ENCODE measurements around the gene SP4. TPM values are rescaled to one million over a fixed set of nuclear protein-coding genes. Genes with fewer than 3 reads are reported as not detected.

SP4 gene
- polyA plus RNA-seq, 3 donors: 1.3 to 1.8 (median 1.3) TPM

DNA sequence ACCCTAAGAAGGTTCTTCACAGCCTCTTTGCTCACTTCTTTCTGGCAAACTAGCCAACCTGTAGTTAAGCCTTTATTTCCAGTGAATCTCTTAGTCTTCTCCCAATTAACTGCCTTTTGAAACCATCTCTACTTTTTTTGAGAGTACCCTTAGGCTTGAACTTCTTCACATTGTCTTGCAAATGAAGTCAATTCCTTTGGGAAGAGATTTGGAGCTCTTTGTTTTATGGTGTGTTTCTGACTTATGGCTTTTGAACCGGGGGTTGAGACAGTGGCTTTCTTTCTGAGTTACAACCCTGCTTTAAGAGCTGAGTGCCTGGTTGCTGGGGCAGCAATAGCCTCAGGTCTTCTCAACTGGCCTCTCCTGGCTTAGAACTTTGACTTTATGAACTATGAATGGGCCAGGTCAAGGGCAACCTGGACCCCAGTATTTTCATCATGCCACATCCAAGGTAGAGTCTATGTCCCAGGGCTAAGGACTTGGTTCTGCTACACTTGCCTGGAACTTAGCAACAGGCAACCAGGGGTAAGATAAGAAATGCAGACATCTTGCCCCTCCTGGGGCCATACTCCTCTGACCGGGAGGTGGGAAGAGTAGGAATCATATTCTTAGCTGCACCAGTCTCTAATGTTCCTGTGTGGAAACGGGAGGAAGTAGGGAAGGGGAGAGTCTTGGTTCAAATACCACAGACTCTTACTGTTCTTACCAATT, 53.0 kb downstream of the SP4 start:
- DNase-seq: no peak
- TF ChIP-seq, protein P1, sequence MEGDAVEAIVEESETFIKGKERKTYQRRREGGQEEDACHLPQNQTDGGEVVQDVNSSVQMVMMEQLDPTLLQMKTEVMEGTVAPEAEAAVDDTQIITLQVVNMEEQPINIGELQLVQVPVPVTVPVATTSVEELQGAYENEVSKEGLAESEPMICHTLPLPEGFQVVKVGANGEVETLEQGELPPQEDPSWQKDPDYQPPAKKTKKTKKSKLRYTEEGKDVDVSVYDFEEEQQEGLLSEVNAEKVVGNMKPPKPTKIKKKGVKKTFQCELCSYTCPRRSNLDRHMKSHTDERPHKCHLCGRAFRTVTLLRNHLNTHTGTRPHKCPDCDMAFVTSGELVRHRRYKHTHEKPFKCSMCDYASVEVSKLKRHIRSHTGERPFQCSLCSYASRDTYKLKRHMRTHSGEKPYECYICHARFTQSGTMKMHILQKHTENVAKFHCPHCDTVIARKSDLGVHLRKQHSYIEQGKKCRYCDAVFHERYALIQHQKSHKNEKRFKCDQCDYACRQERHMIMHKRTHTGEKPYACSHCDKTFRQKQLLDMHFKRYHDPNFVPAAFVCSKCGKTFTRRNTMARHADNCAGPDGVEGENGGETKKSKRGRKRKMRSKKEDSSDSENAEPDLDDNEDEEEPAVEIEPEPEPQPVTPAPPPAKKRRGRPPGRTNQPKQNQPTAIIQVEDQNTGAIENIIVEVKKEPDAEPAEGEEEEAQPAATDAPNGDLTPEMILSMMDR (IDR thresholded peaks at IDR 0.05): no peak
- H4K20me1 ChIP-seq (ENCODE audit: insufficient read depth, low read length): no peaks in the 10 kb centered on the region
- no peaks in the 10 kb centered on the region for H3K27me3 ChIP-seq (ENCODE audit: control insufficient read depth in 2 of 2, insufficient read depth in 2 of 2, low read length in 2 of 2)
- H3K9ac ChIP-seq (ENCODE audit: insufficient read depth, low read length, poor library complexity, severe bottlenecking): no peak overlapping the region
- 82% methylated on average over 1 of the region's 3 CpGs for WGBS (ENCODE audit: insufficient coverage)
- no peak overlapping the region for H2AFZ ChIP-seq (ENCODE audit: insufficient read depth, low read depth, low read length, poor library complexity, severe bottlenecking)
- intact Hi-C loops (cut with micrococcal nuclease): no loop called here
- no peaks in the 10 kb centered on the region for H3K4me1 ChIP-seq (ENCODE audit: control insufficient read depth in 1 of 2, insufficient read depth in 2 of 2, low read length in 2 of 2)
- no peak overlapping the region for H3K27ac ChIP-seq (ENCODE audit: low read depth in 1 of 2, low read length in 2 of 2)
- Mint-ChIP-seq H3K4me3 (no peak overlapping the region), H3K4me1 (no peaks in the 10 kb centered on the region), H3K27me3 (ENCODE audit: low read depth in 3 of 3) (no peaks in the 10 kb centered on the region), H3K36me3 (peaks cover 41 to 44% of the 10 kb centered on the region in 2 donors), H3K27ac (peak overlapping the region in 1 of 7 donors; percentile 53), H3K9me3 (peaks cover 0 to 3% (median 0%) of the 10 kb centered on the region in 7 donors)
- H3K4me3 ChIP-seq (replicated peaks in 1 of 3; ENCODE audit: low read depth in 2 of 3, low read length in 3 of 3): no peak overlapping the region
- H3K4me2 ChIP-seq (replicated peaks; ENCODE audit: extremely low read depth, low read length, poor library complexity, severe bottlenecking): no peak overlapping the region
- peaks cover 9 to 37% of the 10 kb centered on the region in 2 donors for H3K36me3 ChIP-seq (replicated peaks in 1 of 2; ENCODE audit: control insufficient read depth in 1 of 2, insufficient read depth in 2 of 2, low read length in 2 of 2)
- no peaks in the 10 kb centered on the region for H3K79me2 ChIP-seq (ENCODE audit: insufficient read depth, low read length)
- H3K9me3 ChIP-seq (replicated peaks in 1 of 2; ENCODE audit: control insufficient read depth in 1 of 2, insufficient read depth in 1 of 2, low read length in 2 of 2): no peaks in the 10 kb centered on the region

DNA sequence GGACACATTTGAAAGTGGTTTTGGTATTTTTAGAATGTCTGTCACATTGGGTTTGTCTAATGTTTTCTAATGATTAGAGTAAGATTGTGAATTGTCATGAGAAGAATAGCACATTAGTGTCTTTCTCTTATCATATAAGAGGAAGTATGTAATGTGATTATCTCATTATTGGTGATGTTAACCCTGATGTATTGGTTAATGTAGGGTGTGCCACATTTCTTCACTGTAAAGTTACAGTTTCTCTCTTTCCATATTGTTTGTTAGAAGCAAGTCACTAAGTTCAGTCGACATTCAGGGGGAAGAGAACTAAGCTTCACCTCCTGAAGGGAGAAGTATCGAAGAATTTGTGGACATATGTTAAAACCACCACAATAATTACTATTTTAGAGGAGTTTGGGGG, 58.6 kb downstream of the SP4 start:
- Mint-ChIP-seq H3K9me3 (peaks cover 0 to 10% (median 7%) of the 10 kb centered on the region in 7 donors), H3K36me3 (peaks cover 49 to 50% of the 10 kb centered on the region in 2 donors), H3K4me3 (no peak overlapping the region), H3K27me3 (ENCODE audit: low read depth in 3 of 3) (peaks cover 0 to 2% (median 0%) of the 10 kb centered on the region in 3 donors), H3K27ac (no peak overlapping the region), H3K4me1 (peaks cover 4% of the 10 kb centered on the region)
- TF ChIP-seq, protein P1 (IDR thresholded peaks at IDR 0.05): no peak
- H2AFZ ChIP-seq (ENCODE audit: insufficient read depth, low read depth, low read length, poor library complexity, severe bottlenecking): no peak overlapping the region
- H3K36me3 ChIP-seq (replicated peaks in 1 of 2; ENCODE audit: control insufficient read depth in 1 of 2, insufficient read depth in 2 of 2, low read length in 2 of 2): peaks cover 8 to 36% of the 10 kb centered on the region in 2 donors
- H3K9ac ChIP-seq (ENCODE audit: insufficient read depth, low read length, poor library complexity, severe bottlenecking): no peak overlapping the region
- no peak overlapping the region for H3K4me3 ChIP-seq (replicated peaks in 1 of 3; ENCODE audit: low read depth in 2 of 3, low read length in 3 of 3)
- H3K27me3 ChIP-seq (ENCODE audit: control insufficient read depth in 2 of 2, insufficient read depth in 2 of 2, low read length in 2 of 2): no peaks in the 10 kb centered on the region
- WGBS (ENCODE audit: insufficient coverage): no CpG with 5 or more reads among the region's 2 CpGs
- intact Hi-C loops (cut with micrococcal nuclease): no loop called here
- no peak for DNase-seq
- H3K79me2 ChIP-seq (ENCODE audit: insufficient read depth, low read length): no peaks in the 10 kb centered on the region
- H3K27ac ChIP-seq (ENCODE audit: low read depth in 1 of 2, low read length in 2 of 2): no peak overlapping the region
- no peaks in the 10 kb centered on the region for H4K20me1 ChIP-seq (ENCODE audit: insufficient read depth, low read length)
- H3K9me3 ChIP-seq (replicated peaks in 1 of 2; ENCODE audit: control insufficient read depth in 1 of 2, insufficient read depth in 1 of 2, low read length in 2 of 2): peaks cover 3 to 7% of the 10 kb centered on the region in 2 donors
- H3K4me1 ChIP-seq (ENCODE audit: control insufficient read depth in 1 of 2, insufficient read depth in 2 of 2, low read length in 2 of 2): no peaks in the 10 kb centered on the region
- no peak overlapping the region for H3K4me2 ChIP-seq (replicated peaks; ENCODE audit: extremely low read depth, low read length, poor library complexity, severe bottlenecking)
